SK-N-SH (cell line): ENCODE data around the gene HS1BP3. TPM values are rescaled to one million over a fixed set of nuclear protein-coding genes. Genes with fewer than 3 reads are reported as not detected.
A peak's percentile ranks its signal among the peaks of the same experiment; 100 is the strongest.

Experiments used
- CTCF ChIA-PET: fragments of 300-600, 350-600 bp; formaldehyde crosslinking; extraction: SDS; loops from one replicate; lab custom pipeline; 2021; lab: Yijun Ruan, JAX
- POLR2A ChIA-PET: fragments of 350-600 bp; sonication (Branson Sonifier 250); formaldehyde crosslinking; extraction: SDS; loops from one replicate; lab custom pipeline; 2020; ENCODE audit warnings: antibody characterized with exemption, inconsistent platforms; lab: Yijun Ruan, JAX
- DNase-seq: peaks from one replicate; pipeline ENCODE4 v3.0.0; 2012
- H2AFZ ChIP-seq: fragments of 200-600 bp; sonication (generic); 2 replicates; pipeline ENCODE4 v1.8.1; 2016; ENCODE audit warnings: antibody characterized with exemption, mild to moderate bottlenecking, low read depth
- H3F3A ChIP-seq: fragments of 200-600 bp; sonication (generic); replicated peaks from 2 replicates; pipeline ENCODE3; 2016; ENCODE audit warnings: antibody characterized with exemption, mild to moderate bottlenecking; ENCODE audit not compliant: insufficient read depth
- H3K27ac ChIP-seq, 2 experiments: fragments of 200-500 bp in 1 of 2; fragments of 200-600 bp in 1 of 2; sonication (Bioruptor generic) in 1 of 2; sonication (generic), shearing (Covaris generic) in 1 of 2; 2 replicates each; pipeline versions ENCODE4 v1.5.1 to v1.6.1; 2014 to 2016; ENCODE audit warnings: low read depth in 2 of 2, inconsistent platforms in 1 of 2, low read length in 1 of 2, mild to moderate bottlenecking in 1 of 2, mixed read lengths in 1 of 2
- H3K27me3 ChIP-seq: fragments of 200-600 bp; sonication (generic), shearing (Covaris generic); 2 replicates; pipeline ENCODE4 v1.6.1; 2016; ENCODE audit warnings: mixed run types; ENCODE audit not compliant: insufficient read depth
- H3K36me3 ChIP-seq, 2 experiments: fragments of 200-500 bp in 1 of 2; fragments of 200-600 bp in 1 of 2; sonication (Bioruptor generic) in 1 of 2; sonication (generic) in 1 of 2; replicated peaks in 1 of 2; 2 replicates each; pipeline versions ENCODE3 to v1.5.1; 2014 to 2016; ENCODE audit warnings: low read length in 1 of 2, mild to moderate bottlenecking in 1 of 2; ENCODE audit not compliant: insufficient read depth in 2 of 2, control insufficient read depth in 1 of 2
- H3K4me1 ChIP-seq, 2 experiments: fragments of 200-500 bp in 1 of 2; fragments of 200-600 bp in 1 of 2; sonication (Bioruptor generic) in 1 of 2; sonication (generic), shearing (Covaris generic) in 1 of 2; 2 replicates each; pipeline versions ENCODE4 v1.5.1 to v1.6.1; 2014 to 2016; ENCODE audit warnings: low read depth in 1 of 2, low read length in 1 of 2, mixed run types in 1 of 2; ENCODE audit not compliant: insufficient read depth in 2 of 2, control insufficient read depth in 1 of 2
- H3K4me2 ChIP-seq: fragments of 200-600 bp; sonication (generic), shearing (Covaris generic); 2 replicates; pipeline ENCODE4 v1.6.1; 2017; ENCODE audit warnings: mixed run types
- H3K4me3 ChIP-seq, 2 experiments: fragments of 200-500 bp in 1 of 2; fragments of 200-600 bp in 1 of 2; sonication (Bioruptor generic) in 1 of 2; sonication (generic), shearing (Covaris generic) in 1 of 2; 2 replicates each; pipeline versions ENCODE4 v1.5.1 to v1.8.1; 2014 to 2016; ENCODE audit warnings: low read depth in 2 of 2, inconsistent platforms in 1 of 2, low read length in 1 of 2, mild to moderate bottlenecking in 1 of 2, mixed read lengths in 1 of 2, moderate library complexity in 1 of 2
- H3K79me2 ChIP-seq: fragments of 200-600 bp; sonication (generic); 2 replicates; pipeline ENCODE4 v1.8.1; 2017; ENCODE audit warnings: mild to moderate bottlenecking; ENCODE audit not compliant: insufficient read depth
- H3K9ac ChIP-seq: fragments of 200-600 bp; sonication (generic); 2 replicates; pipeline ENCODE4 v1.6.1; 2017; ENCODE audit warnings: mixed run types
- H3K9me2 ChIP-seq: fragments of 200-600 bp; sonication (generic); 2 replicates; pipeline ENCODE4 v1.6.1; 2017; ENCODE audit warnings: mixed run types
- H3K9me3 ChIP-seq: fragments of 200-600 bp; sonication (generic); 2 replicates; pipeline ENCODE4 v1.6.1; 2017; ENCODE audit warnings: mixed run types, mild to moderate bottlenecking, moderate library complexity
- H4K20me1 ChIP-seq: fragments of 200-600 bp; sonication (generic); 2 replicates; pipeline ENCODE4 v1.6.1; 2017; ENCODE audit warnings: mild to moderate bottlenecking, mixed run types; ENCODE audit not compliant: insufficient read depth
- CTCF ChIP-seq: fragments of 200-600 bp; sonication (generic); IDR thresholded peaks from 2 replicates; pipeline ENCODE4 v1.6.1; 2017; ENCODE audit warnings: antibody characterized with exemption, mild to moderate bottlenecking, moderate library complexity
- ELF1 ChIP-seq: IDR thresholded peaks from 2 replicates; pipeline ENCODE4 v1.4.0; 2012
- FOSL2 ChIP-seq: IDR thresholded peaks from 2 replicates; pipeline ENCODE4 v1.4.0; 2012; ENCODE audit warnings: low read depth, mild to moderate bottlenecking, moderate library complexity, borderline replicate concordance
- IRF3 ChIP-seq: fragments of 150-350 bp; IDR thresholded peaks from 2 replicates; pipeline ENCODE4 v1.6.1; 2016; ENCODE audit warnings: mild to moderate bottlenecking, low read depth, low read length
- JUND ChIP-seq: IDR thresholded peaks from 2 replicates; pipeline ENCODE4 v1.4.0; 2012
- MEF2A ChIP-seq: IDR thresholded peaks from 2 replicates; pipeline ENCODE4 v1.4.0; 2012; ENCODE audit warnings: low read depth, borderline replicate concordance
- NFIC ChIP-seq: IDR thresholded peaks from 2 replicates; pipeline ENCODE4 v1.4.0; 2012; ENCODE audit warnings: borderline replicate concordance
- PBX3 ChIP-seq: IDR thresholded peaks from 2 replicates; pipeline ENCODE4; 2012
- POLR2AphosphoS5 ChIP-seq: IDR thresholded peaks from 2 replicates; pipeline ENCODE4 v1.6.1; 2012; ENCODE audit warnings: low read depth, low read length
- REST ChIP-seq: IDR thresholded peaks from 2 replicates; pipeline ENCODE4 v1.6.1; 2012; ENCODE audit warnings: mild to moderate bottlenecking, low read depth, low read length, moderate library complexity
- RXRA ChIP-seq: IDR thresholded peaks from 2 replicates; pipeline ENCODE4 v1.4.0; 2012; ENCODE audit warnings: low read depth, mild to moderate bottlenecking, borderline replicate concordance
- SIN3A ChIP-seq: IDR thresholded peaks from 2 replicates; pipeline ENCODE4 v1.6.1; 2012; ENCODE audit warnings: low read depth, mild to moderate bottlenecking, low read length, moderate library complexity, borderline replicate concordance
- SMC3 ChIP-seq: IDR thresholded peaks from 2 replicates; pipeline ENCODE4 v1.6.1; 2012; ENCODE audit warnings: low read depth, low read length, improper control_type of control experiment
- TCF12 ChIP-seq: IDR thresholded peaks from 2 replicates; pipeline ENCODE4 v1.4.0; 2012
- USF1 ChIP-seq: IDR thresholded peaks from 2 replicates; pipeline ENCODE4 v1.4.0; 2012; ENCODE audit warnings: low read depth, borderline replicate concordance
- YY1 ChIP-seq: IDR thresholded peaks from 2 replicates; pipeline ENCODE4 v1.4.0; 2012; ENCODE audit warnings: low read depth, mild to moderate bottlenecking
- WGBS: methylation state at CpG from one replicate; pipeline ENCODE4 v1.1.6; 2017; ENCODE audit warnings: low lambda C conversion rate; 5-methylcytosine and 5-hydroxymethylcytosine counted together
- polyA plus RNA-seq, 3 experiments: library from polyadenylated mRNA; depleted of rRNA; stranded (reverse); fragments of >200 nt; gene quantifications; 2 replicates each; pipeline ENCODE4 v1.2.3, GENCODE V29; 2012

HS1BP3 gene
- polyA plus RNA-seq, 1 of the 3 experiments (the other 2 are of a cell fraction) = 20.1 TPM

- no peak for DNase-seq
- H3K4me1 ChIP-seq = peaks cover 13 to 24% of the 10 kb centered on the region in 2 experiments; a peak in 2 of 4 replicates
- POLR2A ChIA-PET = interaction anchor here (1.0 to 2.9 kb wide), 2 partner anchors 80 to 156 kb away, joined by 3 to 11 read pairs; partner anchors contain the start of gene RHOB
- H3K36me3 ChIP-seq = peaks cover 0 to 3% of the 10 kb centered on the region in 2 experiments
- H3K27ac ChIP-seq = no peak overlapping the region
- TF ChIP-seq YY1 (no peak), JUND (peak; percentile 57; the same call in 1 of the 2 replicates), TCF12 (peak; percentile 68), FOSL2 (peak; percentile 39; the same call in 1 of the 2 replicates), PBX3 (peak; percentile 93)
- no peak overlapping the region for H3K4me3 ChIP-seq
- H3F3A ChIP-seq = peaks cover 6% of the 10 kb centered on the region
- no peaks in the 10 kb centered on the region for H3K9me3 ChIP-seq
- CTCF ChIA-PET = interaction anchor here (0.7 to 13.0 kb wide), 13 partner anchors 9 to 397 kb away, joined by 3 to 107 read pairs (median 4); partner anchors contain the start of gene SDC1
- H3K4me2 ChIP-seq = no peak overlapping the region
- H4K20me1 ChIP-seq = no peaks in the 10 kb centered on the region
- no peak overlapping the region for H3K9ac ChIP-seq
- WGBS = 77% methylated on average over 2 of the region's 2 CpGs
- H3K27me3 ChIP-seq = no peaks in the 10 kb centered on the region
- H2AFZ ChIP-seq = no peak overlapping the region
- H3K9me2 ChIP-seq = no peaks in the 10 kb centered on the region
- H3K79me2 ChIP-seq = no peaks in the 10 kb centered on the region
These were observed 48.1 kb downstream of the HS1BP3 start for GRCh38 chr2:20602803-20603202.

GRCh38 chr2:20600756-20601325 lies 50.1 kb downstream of the HS1BP3 start:
- Histone ChIP-seq H3K4me2 (no peak overlapping the region), H3K27me3 (no peaks in the 10 kb centered on the region), H4K20me1 (no peaks in the 10 kb centered on the region), H3K27ac (no peak overlapping the region), H3K36me3 (no peaks in the 10 kb centered on the region), H3K9ac (no peak overlapping the region), H3K4me3 (no peak overlapping the region), H3K9me2 (no peaks in the 10 kb centered on the region), H2AFZ (no peak overlapping the region), H3K79me2 (no peaks in the 10 kb centered on the region), H3K4me1 (peaks cover 21 to 28% of the 10 kb centered on the region in 2 experiments; a peak in 2 of 4 replicates), H3F3A (peaks cover under 1% of the 10 kb centered on the region), H3K9me3 (no peaks in the 10 kb centered on the region)
- DNase-seq = no peak
- ChIA-PET POLR2A (interaction anchor here (2.9 kb wide), 1 partner anchor 154 kb away, joined by 11 read pairs; the partner anchor contains the start of gene RHOB), CTCF (interaction anchor here (0.6 to 13.0 kb wide), 17 partner anchors 11 to 222 kb away, joined by 3 to 107 read pairs (median 4); no protein-coding TSS in a partner anchor)
- WGBS = 84% methylated on average over 1 of the region's 1 CpG
- TF ChIP-seq CTCF = peak; percentile 67
- no peak for TF ChIP-seq IRF3
- TF ChIP-seq MEF2A = no peak
- no peak for TF ChIP-seq POLR2AphosphoS5
- TF ChIP-seq SIN3A = no peak
- TF ChIP-seq PBX3 = no peak
- no peak for TF ChIP-seq ELF1
- no peak for TF ChIP-seq USF1
- TF ChIP-seq RXRA = no peak
- no peak for TF ChIP-seq REST
- no peak for TF ChIP-seq FOSL2
- TF ChIP-seq YY1 = no peak
- TF ChIP-seq SMC3 = peak; percentile 32; the same call in 1 of the 2 replicates
- no peak for TF ChIP-seq NFIC
